Inferior parietal cortex (tissue), 1 donor: ENCODE measurements around the gene MTUS2.
A peak's percentile ranks its signal among the peaks of the same experiment; 100 is the strongest.

Experiments used
- DNase-seq: peaks from one replicate; pipeline ENCODE4 v3.0.0-alpha.2; 2016; ENCODE audit errors: extremely low spot score

MTUS2 gene

GRCh38 chr13:29505950-29506349 is 685.8 kb downstream of the MTUS2 start:
- DNase-seq, result no peak

GRCh38 chr13:29507356-29507755 is 687.2 kb downstream of the MTUS2 start:
- peak; percentile 20 for DNase-seq

- peak; percentile 94 for DNase-seq
Observed at GRCh38 chr13:29508130-29508875, 688.2 kb downstream of the MTUS2 start.

GRCh38 chr13:29508876-29509252 is 688.7 kb downstream of the MTUS2 start:
- no peak for DNase-seq

- no peak for DNase-seq
Observed at GRCh38 chr13:29509999-29510589, 690.0 kb downstream of the MTUS2 start.

GRCh38 chr13:29510651-29511084 is 690.5 kb downstream of the MTUS2 start:
- DNase-seq, result no peak

GRCh38 chr13:29511106-29511796 is 691.1 kb downstream of the MTUS2 start:
- no peak for DNase-seq

- no peak for DNase-seq
Observed at GRCh38 chr13:29511980-29512379, 691.8 kb downstream of the MTUS2 start.

GRCh38 chr13:29513002-29513980 is 693.2 kb downstream of the MTUS2 start:
- no peak for DNase-seq

GRCh38 chr13:29513981-29514719 is 694.0 kb downstream of the MTUS2 start:
- DNase-seq, result no peak

- no peak for DNase-seq
Observed at GRCh38 chr13:29514720-29515310, 694.7 kb downstream of the MTUS2 start.

- DNase-seq, result no peak
Observed at GRCh38 chr13:29515372-29515771, 695.2 kb downstream of the MTUS2 start.

GRCh38 chr13:29516012-29516411 is 695.9 kb downstream of the MTUS2 start:
- no peak for DNase-seq

GRCh38 chr13:29516880-29517279 is 696.7 kb downstream of the MTUS2 start:
- DNase-seq, result no peak

GRCh38 chr13:29519921-29520320 is 699.8 kb downstream of the MTUS2 start:
- DNase-seq, result no peak

- no peak for DNase-seq
Observed at GRCh38 chr13:29520671-29521070, 700.5 kb downstream of the MTUS2 start.

GRCh38 chr13:29521336-29521735 is 701.2 kb downstream of the MTUS2 start:
- DNase-seq, result no peak

- DNase-seq, result no peak
Observed at GRCh38 chr13:29522044-29522685, 702.0 kb downstream of the MTUS2 start.

GRCh38 chr13:29523199-29523961 is 703.2 kb downstream of the MTUS2 start:
- no peak for DNase-seq
